Measurements from ENCODE around the gene ITGA1.

The ITGA1 gene

GRCh38 chr5:52983731-52984636 is 196.3 kb downstream of the ITGA1 start:
- no peak for TF ChIP-seq CTCF (IDR thresholded peaks at IDR 0.05; ENCODE audit: low read depth, low read length)
- DNase-seq (ENCODE audit: extremely low read depth, low read depth): no peak

- DNase-seq (ENCODE audit: extremely low read depth, low read depth): no peak
These were observed 197.6 kb downstream of the ITGA1 start for GRCh38 chr5:52985306-52985705.

GRCh38 chr5:52987711-52988331 is 200.1 kb downstream of the ITGA1 start:
- no peak for TF ChIP-seq CTCF (IDR thresholded peaks at IDR 0.05; ENCODE audit: low read depth, low read length)
- no peak for DNase-seq (ENCODE audit: extremely low read depth, low read depth)

More at GRCh38 chr5:52985306-52985705, 197.6 kb downstream of the ITGA1 start:
- no peak for TF ChIP-seq CTCF (IDR thresholded peaks at IDR 0.05; ENCODE audit: low read depth, low read length)

- no peak for TF ChIP-seq CTCF (IDR thresholded peaks at IDR 0.05; ENCODE audit: low read depth, low read length)
- no peak for DNase-seq (ENCODE audit: extremely low read depth, low read depth)
These were observed 200.8 kb downstream of the ITGA1 start for GRCh38 chr5:52988335-52989024.

GRCh38 chr5:52989025-52989780 is 201.5 kb downstream of the ITGA1 start, which contains the start of gene ITGA2:
TSS of gene ITGA2 (plus strand) at chr5:52989352. CDS start at chr5:52989469, 117 bp downstream.
- TF ChIP-seq CTCF (IDR thresholded peaks at IDR 0.05; ENCODE audit: low read depth, low read length): no peak
- no peak for DNase-seq (ENCODE audit: extremely low read depth, low read depth)

GRCh38 chr5:52989781-52990527 is 202.2 kb downstream of the ITGA1 start:
- peak; percentile 44 for TF ChIP-seq CTCF (IDR thresholded peaks at IDR 0.05; ENCODE audit: low read depth, low read length)
- DNase-seq (ENCODE audit: extremely low read depth, low read depth): no peak

Data from AG09319 (cell line).